ENCODE results near the gene TBC1D10B.
"Not testable (repeated sequence)": the region's sequence is repeated elsewhere in the genome, so short reads cannot be mapped to it uniquely, and the experiment has no call there.

Gene TBC1D10B

GRCh38 chr16:30397056-30397455 lies 26.8 kb upstream of the TBC1D10B start:
- DNase-seq = no peak

- DNase-seq = not testable (repeated sequence)
Observed at GRCh38 chr16:30396627-30397026, 26.3 kb upstream of the TBC1D10B start.

GRCh38 chr16:30395992-30396585 lies 25.8 kb upstream of the TBC1D10B start:
- no peak for DNase-seq

- peak; percentile 73 to 91 (median 84) for DNase-seq
Observed at GRCh38 chr16:30395155-30395991, 25.1 kb upstream of the TBC1D10B start, which contains the start of gene ZNF48. TSS of gene ZNF48 (plus strand) at chr16:30395420. CDS start at chr16:30395795, 375 bp downstream.

GRCh38 chr16:30394592-30395154 lies 24.4 kb upstream of the TBC1D10B start:
- no peak for DNase-seq

GRCh38 chr16:30383521-30383920 lies 13.2 kb upstream of the TBC1D10B start:
- DNase-seq = no peak

- DNase-seq = no peak
Observed at GRCh38 chr16:30382111-30382881, 12.0 kb upstream of the TBC1D10B start, which contains the start of gene SEPTIN1. TSS of gene SEPTIN1 (minus strand) at chr16:30382561. CDS start at chr16:30382542, 19 bp downstream.

- no peak for DNase-seq
Observed at GRCh38 chr16:30381291-30382041, 11.2 kb upstream of the TBC1D10B start.

- no peak for DNase-seq
Observed at GRCh38 chr16:30380803-30381208, 10.5 kb upstream of the TBC1D10B start.

GRCh38 chr16:30380072-30380802 lies 9.9 kb upstream of the TBC1D10B start:
- DNase-seq = no peak

- no peak for DNase-seq
Observed at GRCh38 chr16:30379158-30379783, 9.0 kb upstream of the TBC1D10B start.

- DNase-seq = peak; percentile 99 to 100 (median 100)
Observed at GRCh38 chr16:30378236-30379157, 8.2 kb upstream of the TBC1D10B start.

GRCh38 chr16:30377812-30378235 lies 7.5 kb upstream of the TBC1D10B start:
- peak; percentile 81 to 91 (median 87) for DNase-seq

- peak in 1 of 4 experiments; percentile 76 for DNase-seq
Observed at GRCh38 chr16:30377050-30377811, 6.9 kb upstream of the TBC1D10B start.

GRCh38 chr16:30376461-30376902 lies 6.2 kb upstream of the TBC1D10B start:
- no peak for DNase-seq

- DNase-seq = no peak
Observed at GRCh38 chr16:30375864-30376263, 5.6 kb upstream of the TBC1D10B start.

GRCh38 chr16:30374538-30374937 lies 4.2 kb upstream of the TBC1D10B start, which contains the start of gene MYL11:
TSS of gene MYL11 (plus strand) at chr16:30374802. CDS start at chr16:30374858, 56 bp downstream.
- DNase-seq = no peak

GRCh38 chr16:30372725-30373124 lies 2.4 kb upstream of the TBC1D10B start:
- no peak for DNase-seq

All from suppressor macrophage (primary cell).